ENCODE measurements around the gene EHF. TPM values are rescaled to one million over a fixed set of nuclear protein-coding genes. Genes with fewer than 3 reads are reported as not detected.
"Not testable (repeated sequence)": the region's sequence is repeated elsewhere in the genome, so short reads cannot be mapped to it uniquely, and the experiment has no call there.

EHF gene
- total RNA-seq, 1 donor from 2014 or later: 2.3 TPM

GRCh38 chr11:34680918-34681586 lies 60.2 kb downstream of the EHF start:
- no peak for ATAC-seq (ENCODE audit: poor library complexity)
- no peak for DNase-seq
- intact Hi-C loops (cut with DNase I): no loop called here

DNA sequence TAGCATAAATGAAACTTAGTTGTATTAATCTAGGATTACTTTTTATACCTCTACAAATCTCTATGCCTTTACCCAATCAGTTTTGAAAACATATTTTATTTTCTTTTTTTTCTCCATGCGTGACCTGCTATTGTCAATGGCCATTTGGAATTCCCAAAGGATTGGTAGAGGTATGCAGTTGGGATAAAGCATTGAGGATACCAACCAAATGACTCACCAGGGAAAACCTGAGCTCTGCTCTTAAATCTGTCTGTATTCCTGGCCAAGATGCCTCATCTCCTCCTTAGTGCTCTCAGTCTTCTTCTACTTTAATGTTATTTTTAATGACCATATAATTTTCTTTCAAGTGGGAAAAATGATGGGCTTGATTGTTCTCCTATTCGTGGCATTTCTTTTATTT lies 61.9 kb downstream of the EHF start:
- no peak for DNase-seq
- intact Hi-C loops (cut with DNase I): no loop called here
- ATAC-seq (ENCODE audit: poor library complexity): no peak

- intact Hi-C loops (cut with DNase I): no loop called here
- DNase-seq: no peak
Measured at GRCh38 chr11:34683396-34683795, 62.5 kb downstream of the EHF start.

DNA sequence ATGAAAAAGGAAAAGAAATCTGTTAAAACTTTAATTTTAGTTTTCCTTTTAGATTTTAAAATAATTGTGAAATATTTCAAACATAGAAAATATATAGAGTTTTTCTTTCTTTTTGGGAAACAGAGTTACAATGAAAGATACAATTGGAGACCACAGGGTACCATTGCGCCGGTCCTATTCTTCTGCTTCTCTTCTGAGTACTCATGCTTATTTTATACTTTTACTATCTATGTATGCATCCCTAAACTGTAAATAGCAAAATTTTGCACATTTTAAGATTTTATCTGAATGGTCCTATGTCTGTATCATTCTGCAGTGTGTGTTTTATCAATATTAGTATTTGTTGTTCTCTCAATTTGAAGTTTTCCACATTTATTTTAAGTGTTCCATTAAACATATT lies 65.0 kb downstream of the EHF start:
- DNase-seq: no peak
- intact Hi-C loops (cut with DNase I): no loop called here
- ATAC-seq (ENCODE audit: poor library complexity): no peak

More at GRCh38 chr11:34683396-34683795, 62.5 kb downstream of the EHF start:
- ATAC-seq (ENCODE audit: poor library complexity): no peak

DNA sequence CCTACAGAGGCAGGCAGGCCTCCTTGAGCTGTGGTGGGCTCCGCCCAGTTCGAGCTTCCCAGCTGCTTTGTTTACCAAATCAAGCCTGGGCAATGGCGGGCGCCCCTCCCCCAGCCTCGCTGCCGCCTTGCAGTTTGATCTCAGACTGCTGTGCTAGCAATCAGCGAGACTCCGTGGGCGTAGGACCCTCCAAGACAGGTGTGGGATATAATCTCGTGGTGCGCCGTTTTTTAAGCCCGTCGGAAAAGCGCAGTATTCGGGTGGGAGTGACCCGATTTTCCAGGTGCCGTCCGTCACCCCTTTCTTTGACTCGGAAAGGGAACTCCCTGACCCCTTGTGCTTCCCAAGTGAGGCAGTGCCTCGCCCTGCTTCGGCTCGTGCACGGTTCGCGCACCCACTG lies 71.4 kb downstream of the EHF start:
- DNase-seq; intact Hi-C loops (cut with DNase I); ATAC-seq (ENCODE audit: poor library complexity): not testable (repeated sequence)

GRCh38 chr11:34696862-34697261 lies 76.0 kb downstream of the EHF start:
- intact Hi-C loops (cut with DNase I): no loop called here
- no peak for DNase-seq
- ATAC-seq (ENCODE audit: poor library complexity): no peak

GRCh38 chr11:34706709-34707461 lies 86.0 kb downstream of the EHF start:
- no peak for DNase-seq
- ATAC-seq (ENCODE audit: poor library complexity): no peak
- intact Hi-C loops (cut with DNase I): no loop called here

- ATAC-seq (ENCODE audit: poor library complexity) (no peak), DNase-seq (no peak)
- intact Hi-C loops (cut with DNase I): no loop called here
Measured at GRCh38 chr11:34707462-34707840, 86.6 kb downstream of the EHF start.

Other genes starting within 250 kb of the EHF start
- gene CAT, start 182.2 kb upstream of the EHF start, total RNA-seq: 135 TPM
- not detected for gene ELF5, start 107.3 kb upstream of the EHF start, total RNA-seq

Data from Right ventricle myocardium superior (tissue), 1 donor.